ENCODE measurements around the gene EIF4B.

EIF4B gene

DNA sequence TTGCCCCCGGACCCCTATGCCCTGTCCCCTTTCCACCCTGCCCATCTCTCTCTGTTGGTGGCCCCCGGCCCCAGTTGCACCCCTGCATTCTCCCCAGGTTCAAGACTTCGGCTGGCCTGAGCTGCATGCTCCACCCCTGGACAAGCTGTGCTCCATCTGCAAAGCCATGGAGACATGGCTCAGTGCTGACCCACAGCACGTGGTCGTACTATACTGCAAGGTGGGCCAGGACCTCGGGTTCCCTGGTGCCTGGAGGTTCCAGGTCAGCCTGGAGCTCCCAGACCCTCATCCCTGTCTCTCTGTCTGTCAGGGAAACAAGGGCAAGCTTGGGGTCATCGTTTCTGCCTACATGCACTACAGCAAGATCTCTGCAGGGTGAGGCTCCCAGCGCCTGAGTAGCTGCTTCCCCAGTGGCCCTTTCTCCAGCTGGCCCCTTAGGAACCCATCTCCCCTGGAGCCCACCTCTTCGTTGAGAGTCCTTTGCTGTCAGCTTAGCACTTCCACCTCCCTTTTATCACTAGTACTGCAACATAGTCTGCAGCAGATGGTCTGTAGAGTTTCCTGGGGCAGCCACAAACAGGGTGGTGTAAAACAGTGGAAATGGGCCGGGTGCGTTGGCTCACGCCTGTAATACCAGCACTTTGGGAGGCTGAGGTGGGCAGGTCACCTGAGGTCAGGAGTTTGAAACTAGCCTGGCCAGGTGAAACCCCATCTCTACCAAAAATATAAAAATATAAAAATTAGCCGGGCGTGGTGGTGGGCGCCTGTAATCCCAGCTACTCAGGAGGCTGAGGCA, 49.4 kb downstream of the EIF4B start:
- no peak overlapping the region for H3K4me3 ChIP-seq (ENCODE audit: insufficient read length, low read depth)
- H3K4me1 ChIP-seq (ENCODE audit: insufficient read depth, insufficient read length) = peaks cover 20% of the 10 kb centered on the region
- H3K9me3 ChIP-seq (ENCODE audit: insufficient read depth, low read length) = no peaks in the 10 kb centered on the region
- H3K36me3 ChIP-seq (ENCODE audit: insufficient read depth, insufficient read length, low read length) = peaks cover 8% of the 10 kb centered on the region
- H3K27me3 ChIP-seq (ENCODE audit: insufficient read depth, insufficient read length) = peaks cover 10% of the 10 kb centered on the region
- TF ChIP-seq ZNF274 (IDR thresholded peaks at IDR 0.05; ENCODE audit: low read depth, low read length) (no peak), SUZ12 (IDR thresholded peaks at IDR 0.05; ENCODE audit: extremely low read depth, insufficient read depth, insufficient read length) (no peak), YY1 (IDR thresholded peaks at IDR 0.05; ENCODE audit: insufficient read depth, insufficient read length) (no peak)
- H3K9ac ChIP-seq (ENCODE audit: insufficient read length, low read depth) = no peak overlapping the region
- no peak for DNase-seq (ENCODE audit: low read depth, low spot score)

DNA sequence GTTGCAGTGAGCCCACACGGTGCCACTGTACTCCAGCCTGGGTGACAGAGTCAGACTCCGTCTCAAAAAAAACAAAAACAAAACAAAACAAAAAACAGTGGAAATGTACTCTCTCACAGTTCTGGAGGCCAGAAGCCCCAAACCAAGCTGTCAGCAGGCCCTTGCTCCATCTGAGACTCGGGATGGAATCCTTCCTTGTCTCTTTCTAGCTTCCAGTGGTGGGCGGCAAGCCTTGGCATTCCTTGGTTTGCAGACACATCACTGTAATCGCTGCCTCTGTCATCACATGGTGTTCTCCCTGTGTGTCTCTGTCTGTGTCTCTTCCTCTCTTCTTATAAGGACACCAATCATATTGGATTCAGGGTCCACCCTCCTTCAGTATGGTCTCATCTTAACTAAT, 50.0 kb downstream of the EIF4B start:
- TF ChIP-seq YY1 (IDR thresholded peaks at IDR 0.05; ENCODE audit: insufficient read depth, insufficient read length) = no peak
- TF ChIP-seq SUZ12 (IDR thresholded peaks at IDR 0.05; ENCODE audit: extremely low read depth, insufficient read depth, insufficient read length) = no peak
- no peak for TF ChIP-seq ZNF274 (IDR thresholded peaks at IDR 0.05; ENCODE audit: low read depth, low read length)
- Histone ChIP-seq H3K27me3 (ENCODE audit: insufficient read depth, insufficient read length) (peaks cover 10% of the 10 kb centered on the region), H3K4me3 (ENCODE audit: insufficient read length, low read depth) (no peak overlapping the region), H3K4me1 (ENCODE audit: insufficient read depth, insufficient read length) (peaks cover 14% of the 10 kb centered on the region), H3K9ac (ENCODE audit: insufficient read length, low read depth) (no peak overlapping the region), H3K36me3 (ENCODE audit: insufficient read depth, insufficient read length, low read length) (peaks cover 8% of the 10 kb centered on the region), H3K9me3 (ENCODE audit: insufficient read depth, low read length) (no peaks in the 10 kb centered on the region)
- DNase-seq (ENCODE audit: low read depth, low spot score) = no peak

DNA sequence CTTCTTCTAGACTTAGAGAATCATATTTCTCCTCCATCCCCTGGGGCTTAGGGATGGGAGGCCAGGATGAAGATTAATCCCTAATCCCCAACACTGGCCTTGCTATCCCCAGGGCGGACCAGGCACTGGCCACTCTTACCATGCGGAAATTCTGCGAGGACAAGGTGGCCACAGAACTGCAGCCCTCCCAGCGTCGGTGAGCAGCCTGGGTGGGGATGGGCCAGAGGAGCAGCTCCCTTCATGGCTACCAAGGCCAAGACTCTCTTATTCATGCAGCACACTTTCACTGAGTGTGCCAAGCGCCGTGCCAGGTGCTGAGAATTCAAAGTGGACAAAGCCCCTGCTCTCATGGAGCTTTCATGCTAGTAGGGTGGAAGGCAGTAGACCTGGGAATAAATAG, 50.6 kb downstream of the EIF4B start:
- peaks cover 10% of the 10 kb centered on the region for H3K27me3 ChIP-seq (ENCODE audit: insufficient read depth, insufficient read length)
- peaks cover 9% of the 10 kb centered on the region for H3K4me1 ChIP-seq (ENCODE audit: insufficient read depth, insufficient read length)
- no peak for DNase-seq (ENCODE audit: low read depth, low spot score)
- TF ChIP-seq YY1 (IDR thresholded peaks at IDR 0.05; ENCODE audit: insufficient read depth, insufficient read length) (no peak), ZNF274 (IDR thresholded peaks at IDR 0.05; ENCODE audit: low read depth, low read length) (no peak), SUZ12 (IDR thresholded peaks at IDR 0.05; ENCODE audit: extremely low read depth, insufficient read depth, insufficient read length) (no peak)
- peaks cover 3% of the 10 kb centered on the region for H3K36me3 ChIP-seq (ENCODE audit: insufficient read depth, insufficient read length, low read length)
- no peak overlapping the region for H3K9ac ChIP-seq (ENCODE audit: insufficient read length, low read depth)
- H3K4me3 ChIP-seq (ENCODE audit: insufficient read length, low read depth) = no peak overlapping the region
- H3K9me3 ChIP-seq (ENCODE audit: insufficient read depth, low read length) = no peaks in the 10 kb centered on the region

DNA sequence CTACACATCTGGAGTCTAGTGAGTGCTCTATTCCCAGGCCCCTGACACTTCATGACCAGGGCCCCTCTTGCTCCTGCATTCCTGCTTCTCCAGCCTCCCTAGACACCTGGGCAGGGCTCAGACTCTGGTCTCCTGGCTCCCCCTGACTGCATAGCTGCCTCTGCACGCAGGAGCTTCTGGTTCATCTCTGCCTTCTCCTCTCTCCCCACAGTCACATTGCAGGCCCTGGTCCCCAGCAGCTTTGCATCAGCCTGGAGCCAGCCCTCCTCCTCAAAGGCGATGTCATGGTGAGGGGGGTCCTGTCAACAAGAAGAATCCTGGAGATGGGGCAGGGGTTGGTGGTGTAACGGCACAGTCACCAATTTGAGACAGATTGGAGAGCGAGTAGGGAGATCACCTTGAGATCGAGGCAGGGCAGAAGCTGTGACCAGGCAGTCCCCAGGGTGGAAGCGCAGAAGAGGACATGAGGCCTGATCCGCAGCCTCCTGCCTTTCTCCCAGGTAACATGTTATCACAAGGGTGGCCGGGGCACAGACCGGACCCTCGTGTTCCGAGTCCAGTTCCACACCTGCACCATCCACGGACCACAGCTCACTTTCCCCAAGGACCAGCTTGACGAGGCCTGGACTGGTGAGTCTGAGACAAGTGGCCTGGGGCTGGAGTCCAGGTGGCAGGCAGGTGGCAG, 51.7 kb downstream of the EIF4B start:
- no peak overlapping the region for H3K9ac ChIP-seq (ENCODE audit: insufficient read length, low read depth)
- no peaks in the 10 kb centered on the region for H3K36me3 ChIP-seq (ENCODE audit: insufficient read depth, insufficient read length, low read length)
- peaks cover 10% of the 10 kb centered on the region for H3K27me3 ChIP-seq (ENCODE audit: insufficient read depth, insufficient read length)
- no peak for DNase-seq (ENCODE audit: low read depth, low spot score)
- TF ChIP-seq SUZ12 (IDR thresholded peaks at IDR 0.05; ENCODE audit: extremely low read depth, insufficient read depth, insufficient read length) (no peak), ZNF274 (IDR thresholded peaks at IDR 0.05; ENCODE audit: low read depth, low read length) (no peak), YY1 (IDR thresholded peaks at IDR 0.05; ENCODE audit: insufficient read depth, insufficient read length) (no peak)
- H3K4me3 ChIP-seq (ENCODE audit: insufficient read length, low read depth) = no peak overlapping the region
- H3K9me3 ChIP-seq (ENCODE audit: insufficient read depth, low read length) = no peaks in the 10 kb centered on the region
- H3K4me1 ChIP-seq (ENCODE audit: insufficient read depth, insufficient read length) = peaks cover 9% of the 10 kb centered on the region

DNA sequence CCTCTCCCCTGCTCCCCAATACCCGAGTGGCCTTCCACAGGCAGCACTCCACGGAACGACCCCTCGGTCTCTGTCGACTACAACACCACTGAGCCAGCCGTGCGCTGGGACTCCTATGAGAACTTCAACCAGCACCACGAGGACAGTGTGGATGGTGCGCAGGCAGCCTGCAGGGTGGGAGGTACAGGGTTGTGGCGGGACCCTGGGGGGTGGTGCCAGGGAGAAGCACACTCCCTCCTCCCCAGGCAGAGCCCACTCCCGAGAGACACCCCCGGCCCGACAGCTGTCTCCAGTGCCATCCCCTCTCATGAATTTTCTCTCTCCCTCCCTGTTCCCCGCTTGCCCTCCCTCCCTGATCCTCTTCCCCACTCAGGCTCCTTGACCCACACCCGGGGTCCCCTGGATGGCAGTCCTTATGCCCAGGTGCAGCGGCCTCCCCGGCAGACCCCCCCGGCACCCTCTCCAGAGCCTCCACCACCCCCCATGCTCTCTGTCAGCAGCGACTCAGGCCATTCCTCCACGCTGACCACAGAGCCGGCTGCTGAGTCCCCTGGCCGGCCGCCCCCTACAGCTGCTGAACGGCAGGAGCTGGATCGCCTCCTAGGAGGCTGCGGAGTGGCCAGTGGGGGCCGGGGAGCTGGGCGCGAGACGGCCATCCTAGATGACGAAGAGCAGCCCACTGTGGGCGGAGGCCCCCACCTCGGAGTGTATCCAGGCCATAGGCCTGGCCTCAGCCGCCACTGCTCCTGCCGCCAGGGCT, 52.6 kb downstream of the EIF4B start:
- Histone ChIP-seq H3K4me3 (ENCODE audit: insufficient read length, low read depth) (no peak overlapping the region), H3K36me3 (ENCODE audit: insufficient read depth, insufficient read length, low read length) (peaks cover 2% of the 10 kb centered on the region), H3K4me1 (ENCODE audit: insufficient read depth, insufficient read length) (peaks cover 6% of the 10 kb centered on the region), H3K9ac (ENCODE audit: insufficient read length, low read depth) (no peak overlapping the region), H3K9me3 (ENCODE audit: insufficient read depth, low read length) (no peaks in the 10 kb centered on the region), H3K27me3 (ENCODE audit: insufficient read depth, insufficient read length) (peaks cover 10% of the 10 kb centered on the region)
- no peak for DNase-seq (ENCODE audit: low read depth, low spot score)
- TF ChIP-seq ZNF274 (IDR thresholded peaks at IDR 0.05; ENCODE audit: low read depth, low read length) (no peak), YY1 (IDR thresholded peaks at IDR 0.05; ENCODE audit: insufficient read depth, insufficient read length) (no peak), SUZ12 (IDR thresholded peaks at IDR 0.05; ENCODE audit: extremely low read depth, insufficient read depth, insufficient read length) (no peak)

DNA sequence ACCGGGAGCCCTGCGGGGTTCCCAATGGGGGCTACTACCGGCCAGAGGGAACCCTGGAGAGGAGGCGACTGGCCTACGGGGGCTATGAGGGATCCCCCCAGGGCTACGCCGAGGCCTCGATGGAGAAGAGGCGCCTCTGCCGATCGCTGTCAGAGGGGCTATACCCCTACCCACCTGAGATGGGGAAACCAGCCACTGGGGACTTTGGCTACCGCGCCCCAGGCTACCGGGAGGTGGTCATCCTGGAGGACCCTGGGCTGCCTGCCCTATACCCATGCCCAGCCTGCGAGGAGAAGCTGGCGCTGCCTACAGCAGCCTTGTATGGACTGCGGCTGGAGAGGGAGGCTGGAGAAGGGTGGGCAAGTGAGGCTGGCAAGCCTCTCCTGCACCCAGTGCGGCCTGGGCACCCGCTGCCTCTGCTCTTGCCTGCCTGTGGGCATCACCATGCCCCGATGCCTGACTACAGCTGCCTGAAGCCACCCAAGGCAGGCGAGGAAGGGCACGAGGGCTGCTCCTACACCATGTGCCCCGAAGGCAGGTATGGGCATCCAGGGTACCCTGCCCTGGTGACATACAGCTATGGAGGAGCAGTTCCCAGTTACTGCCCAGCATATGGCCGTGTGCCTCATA, 53.3 kb downstream of the EIF4B start:
- no peak for DNase-seq (ENCODE audit: low read depth, low spot score)
- peaks cover 5% of the 10 kb centered on the region for H3K36me3 ChIP-seq (ENCODE audit: insufficient read depth, insufficient read length, low read length)
- H3K9ac ChIP-seq (ENCODE audit: insufficient read length, low read depth) = no peak overlapping the region
- peaks cover 10% of the 10 kb centered on the region for H3K27me3 ChIP-seq (ENCODE audit: insufficient read depth, insufficient read length)
- TF ChIP-seq ZNF274 (IDR thresholded peaks at IDR 0.05; ENCODE audit: low read depth, low read length) (no peak), YY1 (IDR thresholded peaks at IDR 0.05; ENCODE audit: insufficient read depth, insufficient read length) (no peak), SUZ12 (IDR thresholded peaks at IDR 0.05; ENCODE audit: extremely low read depth, insufficient read depth, insufficient read length) (no peak)
- H3K4me3 ChIP-seq (ENCODE audit: insufficient read length, low read depth) = no peak overlapping the region
- H3K9me3 ChIP-seq (ENCODE audit: insufficient read depth, low read length) = no peaks in the 10 kb centered on the region
- H3K4me1 ChIP-seq (ENCODE audit: insufficient read depth, insufficient read length) = peaks cover 6% of the 10 kb centered on the region

All from NT2/D1 (cell line).